Measurements from ENCODE around the gene ABI3BP. TPM values are rescaled to one million over a fixed set of nuclear protein-coding genes. Genes with fewer than 3 reads are reported as not detected.

ABI3BP gene
- total RNA-seq, 1 experiment from 2014 or later = 0.74 TPM

- Mint-ChIP-seq H3K9me3 (peaks cover 8% of the 10 kb centered on the region; the same call in 1 of the 2 replicates), H3K4me1 (no peaks in the 10 kb centered on the region), H3K36me3 (no peaks in the 10 kb centered on the region), H3K27me3 (ENCODE audit: low read depth) (no peaks in the 10 kb centered on the region), H3K27ac (no peak overlapping the region), H3K4me3 (no peak overlapping the region)
- CTCF ChIA-PET = no interaction called here
- DNase-seq (ENCODE audit: low spot score) (no peak), ATAC-seq (no peak)
- POLR2A ChIA-PET = no interaction called here
- no peak for TF ChIP-seq ZNF416 (CRISPR knock-in tag; IDR thresholded peaks at IDR 0.05)
- TF ChIP-seq ZBTB21 (CRISPR knock-in tag; IDR thresholded peaks at IDR 0.05; ENCODE audit: borderline replicate concordance) = no peak
- TF ChIP-seq NR3C1 (CRISPR knock-in tag; conservative IDR thresholded peaks at IDR 0.05; ENCODE audit: low read depth) = no peak
- TF ChIP-seq ESRRA (CRISPR knock-in tag; IDR thresholded peaks at IDR 0.05; ENCODE audit: borderline replicate concordance) = no peak
- TF ChIP-seq JAZF1 (CRISPR knock-in tag; IDR thresholded peaks at IDR 0.05) = no peak
- no peak for TF ChIP-seq ZNF219 (CRISPR knock-in tag; IDR thresholded peaks at IDR 0.05; ENCODE audit: borderline replicate concordance)
- no peak for TF ChIP-seq STAT6 (CRISPR knock-in tag; conservative IDR thresholded peaks at IDR 0.05; ENCODE audit: low read depth)
- TF ChIP-seq TP53 (CRISPR knock-in tag; IDR thresholded peaks at IDR 0.05) = no peak
- no peak for TF ChIP-seq SMAD3 (CRISPR knock-in tag; IDR thresholded peaks at IDR 0.05; ENCODE audit: borderline replicate concordance)
- TF ChIP-seq MLX (CRISPR knock-in tag; IDR thresholded peaks at IDR 0.05) = no peak
These were observed 19.6 kb downstream of the ABI3BP start for GRCh38 chr3:100973594-100973993.

- DNase-seq (ENCODE audit: low spot score) (no peak), ATAC-seq (no peak)
- Mint-ChIP-seq H3K9me3 (peaks cover 8% of the 10 kb centered on the region; the same call in 1 of the 2 replicates), H3K36me3 (no peaks in the 10 kb centered on the region), H3K27ac (no peak overlapping the region), H3K4me3 (no peak overlapping the region), H3K27me3 (ENCODE audit: low read depth) (no peaks in the 10 kb centered on the region), H3K4me1 (no peaks in the 10 kb centered on the region)
- CTCF ChIA-PET = no interaction called here
- POLR2A ChIA-PET = no interaction called here
- TF ChIP-seq JAZF1 (CRISPR knock-in tag; IDR thresholded peaks at IDR 0.05) = no peak
- no peak for TF ChIP-seq CDX4 (CRISPR knock-in tag; IDR thresholded peaks at IDR 0.05; ENCODE audit: borderline replicate concordance)
- no peak for TF ChIP-seq CTCF (IDR thresholded peaks at IDR 0.05)
- no peak for TF ChIP-seq ATF3 (CRISPR knock-in tag; conservative IDR thresholded peaks at IDR 0.05)
- TF ChIP-seq PRRX2 (CRISPR knock-in tag; IDR thresholded peaks at IDR 0.05) = no peak
- TF ChIP-seq FOXJ3 (CRISPR knock-in tag; IDR thresholded peaks at IDR 0.05; ENCODE audit: borderline replicate concordance) = no peak
- TF ChIP-seq ZSCAN18 (CRISPR knock-in tag; IDR thresholded peaks at IDR 0.05) = no peak
- TF ChIP-seq NFYB (CRISPR knock-in tag; conservative IDR thresholded peaks at IDR 0.05; ENCODE audit: low read depth) = no peak
These were observed 20.4 kb downstream of the ABI3BP start for GRCh38 chr3:100972867-100973266.
